Lung (tissue), 12 donors: ENCODE data around the gene MAP1S. TPM values are rescaled to one million over a fixed set of nuclear protein-coding genes. Genes with fewer than 3 reads are reported as not detected.
A peak's percentile ranks its signal among the peaks of the same experiment; 100 is the strongest.

Experiments
- ATAC-seq: fragments of 200-7000 bp; cut with Tn5 transposase; one replicate; pipeline ENCODE4 v1.9.1; 2020; ENCODE audit warnings: moderate number of reproducible peaks; ENCODE audit not compliant: insufficient read depth, low FRiP score
- DNase-seq, 3 donors: peaks; one replicate each; pipeline ENCODE4 v3.0.0-alpha.2; 2013 to 2017
- H3K27ac ChIP-seq, 2 donors: one replicate each; pipeline ENCODE4 v1.5.1; 2013; ENCODE audit warnings: mild to moderate bottlenecking in 2 of 2, moderate library complexity in 2 of 2, control low read depth in 1 of 2, inconsistent platforms in 1 of 2, low read depth in 1 of 2, low read length in 1 of 2
- H3K27me3 ChIP-seq, 3 donors: one replicate each; pipeline ENCODE4 v1.5.1; 2013; ENCODE audit warnings: low read length in 2 of 3; ENCODE audit not compliant: control insufficient read depth in 3 of 3, insufficient read depth in 3 of 3
- H3K36me3 ChIP-seq, 4 donors: one replicate each; pipeline ENCODE4 v1.5.1; 2013; ENCODE audit warnings: low read length in 4 of 4, mild to moderate bottlenecking in 1 of 4, moderate library complexity in 1 of 4; ENCODE audit not compliant: control insufficient read depth in 4 of 4, insufficient read depth in 4 of 4
- H3K4me1 ChIP-seq, 5 donors: one replicate each; pipeline ENCODE4 v1.5.1; 2013; ENCODE audit warnings: low read length in 5 of 5, mild to moderate bottlenecking in 2 of 5, moderate library complexity in 1 of 5; ENCODE audit not compliant: control insufficient read depth in 5 of 5, insufficient read depth in 5 of 5
- H3K4me3 ChIP-seq: one replicate; pipeline ENCODE4 v1.5.1; 2013; ENCODE audit warnings: mild to moderate bottlenecking, control low read depth, moderate library complexity
- H3K9ac ChIP-seq, 2 donors: one replicate each; pipeline ENCODE4 v1.5.1; 2013; ENCODE audit warnings: low read length in 2 of 2, control low read depth in 1 of 2; ENCODE audit not compliant: insufficient read depth in 1 of 2
- H3K9me3 ChIP-seq, 4 donors: one replicate each; pipeline ENCODE4 v1.5.1; 2013; ENCODE audit warnings: low read length in 3 of 4, mild to moderate bottlenecking in 1 of 4, moderate library complexity in 1 of 4; ENCODE audit not compliant: control insufficient read depth in 4 of 4, insufficient read depth in 3 of 4
- CTCF ChIP-seq: IDR thresholded peaks from 2 replicates; pipeline ENCODE4 v1.5.1; 2012; ENCODE audit warnings: mild to moderate bottlenecking; ENCODE audit errors: control extremely low read depth, extremely low read depth
- WGBS, 2 donors: extraction: QIAGEN DNeasy Blood & Tissue Kit; methylation state at CpG; one replicate each; pipeline ENCODE4 v1.1.7; 2013; 5-methylcytosine and 5-hydroxymethylcytosine counted together
- polyA plus RNA-seq, 2 donors: library from polyadenylated mRNA; stranded (reverse); fragments of 200-250 nt; gene quantifications; one replicate each; pipeline ENCODE4 v1.2.1, GENCODE V29; 2013
- total RNA-seq, 2 donors: library from RNA; depleted of rRNA in 1 of 2; stranded (reverse); fragments of >200 nt in 1 of 2; gene quantifications; one replicate each; pipeline ENCODE4 v1.2.1, GENCODE V29; 2014 to 2021
- donor health status: control.
- donor health status: control.
- donor health status: Bipolar disorder and iron deficiency.
- donor health status: healthy.
- donor health status: DM: yes; HTN: yes; CAD: no.

Gene MAP1S
- total and polyA plus RNA-seq, 4 donors, result 32.1 to 71.1 (median 38.4) TPM

DNA sequence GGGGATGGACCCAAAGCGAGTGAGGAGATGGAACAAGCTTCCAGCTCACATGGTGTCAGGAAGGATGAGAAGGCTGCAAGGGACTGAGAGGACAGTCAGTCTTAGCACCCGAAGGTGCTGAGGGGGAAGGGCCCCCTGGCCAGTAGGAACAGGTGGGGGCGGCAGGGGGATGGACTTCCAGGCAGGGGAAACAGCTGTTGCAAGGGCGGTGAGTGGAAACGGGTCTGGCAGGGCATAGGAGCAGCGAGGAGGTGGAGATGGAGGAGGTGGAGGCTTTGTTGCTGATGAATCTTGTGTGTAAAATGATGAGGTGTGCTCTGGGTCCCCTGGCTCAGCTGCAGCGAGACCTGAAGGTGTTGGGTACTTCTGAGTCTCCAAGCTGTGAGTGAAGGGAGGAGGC, 1.2 kb downstream of the MAP1S start:
- peak overlapping the region; percentile 96 for H3K4me3 ChIP-seq
- peak overlapping the region in 1 of 2 donors; percentile 89 for H3K27ac ChIP-seq
- no peak for ATAC-seq
- no peak for DNase-seq
- peaks cover 0 to 34% (median 11%) of the 10 kb centered on the region in 5 donors for H3K4me1 ChIP-seq
- 15 to 16% methylated on average over 7 of the region's 7 CpGs for WGBS, 2 donors
- H3K36me3 ChIP-seq, result peaks cover 0 to 19% (median 12%) of the 10 kb centered on the region in 4 donors
- peak overlapping the region in 1 of 2 donors; percentile 66 for H3K9ac ChIP-seq
- H3K27me3 ChIP-seq, result no peaks in the 10 kb centered on the region
- no peak for TF ChIP-seq CTCF
- peaks cover 0 to 2% (median 0%) of the 10 kb centered on the region in 4 donors for H3K9me3 ChIP-seq

GRCh38 chr19:17721111-17721628, 1.9 kb downstream of the MAP1S start:
- H3K27me3 ChIP-seq, result no peaks in the 10 kb centered on the region
- H3K4me3 ChIP-seq, result peak overlapping the region; percentile 96
- ATAC-seq (no peak), DNase-seq (no peak)
- H3K9ac ChIP-seq, result no peak overlapping the region
- H3K9me3 ChIP-seq, result peaks cover 0 to 2% (median 0%) of the 10 kb centered on the region in 4 donors
- TF ChIP-seq CTCF, result no peak
- H3K4me1 ChIP-seq, result peaks cover 0 to 34% (median 11%) of the 10 kb centered on the region in 5 donors
- peak overlapping the region in 1 of 2 donors; percentile 89 for H3K27ac ChIP-seq
- peaks cover under 1 to 27% (median 12%) of the 10 kb centered on the region in 4 donors for H3K36me3 ChIP-seq
- 59 to 64% methylated on average over 12 of the region's 12 CpGs for WGBS, 2 donors

- Histone ChIP-seq H3K4me1 (peaks cover 0 to 34% (median 11%) of the 10 kb centered on the region in 5 donors), H3K27ac (peak overlapping the region; percentile 26 to 89), H3K9ac (no peak overlapping the region), H3K4me3 (no peak overlapping the region), H3K27me3 (no peaks in the 10 kb centered on the region), H3K36me3 (peaks cover 5 to 33% (median 12%) of the 10 kb centered on the region in 4 donors), H3K9me3 (peaks cover 0 to 2% (median 0%) of the 10 kb centered on the region in 4 donors)
- 16 to 40% methylated on average over 8 of the region's 8 CpGs for WGBS, 2 donors
- ATAC-seq (no peak), DNase-seq (peak in 1 of 3 donors; percentile 32)
- TF ChIP-seq CTCF, result no peak
These were observed 2.5 kb downstream of the MAP1S start for GRCh38 chr19:17721821-17722220.
